ENCODE results near the gene PLEKHA8.

Gene PLEKHA8

DNA sequence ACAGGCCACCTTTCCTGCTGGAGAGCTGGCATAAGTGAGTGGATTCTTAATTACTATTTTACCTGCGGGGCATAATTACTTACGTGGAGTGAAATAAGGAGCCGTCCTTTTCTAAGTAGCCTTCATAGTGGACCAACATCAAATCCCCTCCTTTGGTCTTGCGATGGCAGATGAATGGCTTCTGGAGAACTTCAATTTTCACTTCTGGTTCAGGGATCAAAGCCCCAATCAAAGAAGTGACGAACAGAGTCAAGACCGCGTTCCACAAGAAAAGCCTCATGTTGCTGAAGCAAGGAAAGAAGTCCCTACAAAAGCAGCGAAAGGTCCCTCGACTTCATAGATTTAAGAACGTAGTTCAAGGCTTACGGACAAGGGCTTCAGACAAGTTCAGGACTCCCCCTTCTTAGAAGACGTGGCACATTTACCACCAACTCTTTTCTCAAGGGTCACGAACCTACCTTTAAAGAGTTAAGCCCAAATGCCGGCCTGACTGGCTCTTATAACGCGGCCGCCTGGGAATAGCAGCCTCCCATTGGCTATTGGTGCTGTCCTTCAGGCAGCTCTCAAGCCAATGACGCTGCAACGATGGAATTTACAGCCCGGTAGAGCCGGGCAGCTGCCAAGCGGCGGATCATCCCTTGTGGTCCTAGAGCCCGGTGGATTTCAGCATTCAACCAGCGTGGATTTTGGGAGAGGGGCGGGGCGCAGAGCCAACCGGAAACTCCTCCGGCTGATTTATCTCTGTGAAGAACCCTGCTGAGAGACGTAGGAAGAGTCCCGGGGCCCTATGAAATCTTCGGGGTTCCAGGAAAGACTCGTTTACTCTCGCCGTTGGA is 1.8 kb upstream of the PLEKHA8 start, which contains the start of gene FKBP14:
FKBP14 (minus strand) TSS at position 474 of the 836 bp plus-strand sequence; CDS start at position 280, 194 bp downstream.
- DNase-seq = peak; percentile 91

DNA sequence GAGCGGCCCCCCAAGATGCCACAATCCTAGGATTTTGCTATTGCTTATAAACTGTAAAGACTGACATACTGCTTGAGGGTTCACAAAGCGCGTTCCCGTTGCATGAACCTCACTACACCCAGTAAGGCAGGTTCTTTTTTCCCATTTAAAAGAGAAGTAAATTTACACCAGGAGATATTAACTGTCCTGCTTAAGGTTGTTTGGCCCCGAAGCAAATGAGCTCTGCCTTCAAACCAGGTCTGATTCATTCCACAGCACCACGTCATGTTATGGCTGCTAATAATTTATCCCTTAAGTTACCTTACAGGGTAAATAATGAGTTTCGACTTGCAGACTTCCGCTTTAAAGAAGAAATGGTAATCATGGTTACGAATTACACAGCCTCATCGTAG is 1.2 kb upstream of the PLEKHA8 start:
- no peak for DNase-seq

DNA sequence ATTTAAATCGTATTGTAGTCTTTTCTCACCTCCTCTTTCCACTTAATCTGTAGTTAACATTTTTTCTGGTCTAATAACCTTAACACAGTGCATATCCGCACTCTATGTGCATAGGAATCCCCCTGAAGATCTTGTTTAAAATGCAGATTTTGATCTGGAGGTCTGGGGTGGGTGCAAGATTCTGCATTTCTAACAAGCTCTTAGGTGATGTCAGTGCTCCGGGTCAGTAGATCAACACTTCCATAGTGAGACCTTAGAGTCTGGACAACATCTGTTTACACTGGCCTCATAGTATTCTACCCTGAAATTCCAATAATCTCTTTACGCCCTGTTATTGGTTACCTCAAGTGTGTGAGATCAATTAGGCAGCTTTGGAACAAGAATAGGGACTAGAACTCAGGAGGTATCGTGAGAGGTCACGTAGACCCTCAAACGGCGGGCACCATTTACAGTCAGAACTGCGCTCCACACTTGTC is 434 bp upstream of the PLEKHA8 start:
- DNase-seq = no peak

DNA sequence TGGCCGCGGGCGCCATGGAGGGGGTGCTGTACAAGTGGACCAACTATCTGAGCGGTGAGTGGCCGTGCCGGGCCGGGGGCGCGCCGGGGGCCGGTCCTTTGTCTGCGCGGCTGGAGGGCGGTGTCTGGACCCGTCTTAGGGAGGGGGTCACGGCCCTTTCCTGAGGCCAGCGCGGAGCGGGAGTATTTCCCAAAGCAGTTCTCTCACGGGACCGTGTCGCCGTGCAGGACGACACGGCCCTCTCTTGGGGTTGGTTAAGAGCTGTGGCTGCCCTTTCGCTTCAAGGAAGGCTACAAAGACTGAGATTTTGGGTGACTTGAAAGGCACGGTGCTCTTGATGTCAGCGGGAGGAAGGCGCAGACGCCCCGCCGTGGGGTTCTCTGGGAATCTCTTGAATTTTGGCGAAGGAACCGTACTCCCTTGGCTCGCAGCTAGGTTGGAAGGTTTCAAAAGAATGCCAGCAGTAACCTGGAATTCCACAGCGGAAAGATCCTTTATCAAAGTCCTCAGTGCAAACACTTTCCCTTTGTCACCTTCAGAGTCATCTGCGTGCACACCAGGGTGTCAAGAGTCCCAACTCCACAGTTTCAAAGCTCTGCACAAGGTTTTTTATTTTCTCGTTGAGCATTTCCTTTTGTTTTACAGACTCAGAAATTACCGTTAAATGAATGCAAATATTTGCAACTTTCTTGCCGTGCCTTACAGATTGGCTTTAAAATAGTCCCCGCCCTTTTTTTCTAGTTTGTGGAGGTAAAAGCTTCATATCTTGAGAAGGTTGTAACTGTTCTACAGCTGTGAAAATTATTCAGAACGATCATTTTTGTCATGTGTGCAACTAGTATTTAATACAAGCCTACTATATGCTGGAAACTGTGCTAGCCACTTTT is 780 bp downstream of the PLEKHA8 start:
- DNase-seq = peak; percentile 23

DNA sequence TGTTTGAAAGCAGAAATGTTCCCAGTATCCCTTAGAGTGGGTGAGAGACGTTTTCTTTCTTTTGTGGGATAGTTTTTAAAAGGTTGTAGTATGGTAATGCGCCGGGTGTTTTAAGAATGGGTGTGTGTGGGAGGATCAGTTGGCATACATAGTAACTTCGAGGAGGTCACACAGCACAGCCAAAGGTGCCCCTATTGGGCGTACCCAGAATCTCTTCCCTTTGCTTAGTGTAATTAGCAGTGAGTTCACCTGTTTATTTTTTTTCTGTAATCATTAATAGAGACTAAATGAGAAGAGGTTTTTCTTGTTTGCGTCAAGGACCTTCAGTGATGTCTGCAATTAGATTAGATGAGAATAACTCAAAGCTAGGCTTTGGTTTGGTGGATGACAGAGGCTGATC is 1.5 kb downstream of the PLEKHA8 start:
- no peak for DNase-seq

DNA sequence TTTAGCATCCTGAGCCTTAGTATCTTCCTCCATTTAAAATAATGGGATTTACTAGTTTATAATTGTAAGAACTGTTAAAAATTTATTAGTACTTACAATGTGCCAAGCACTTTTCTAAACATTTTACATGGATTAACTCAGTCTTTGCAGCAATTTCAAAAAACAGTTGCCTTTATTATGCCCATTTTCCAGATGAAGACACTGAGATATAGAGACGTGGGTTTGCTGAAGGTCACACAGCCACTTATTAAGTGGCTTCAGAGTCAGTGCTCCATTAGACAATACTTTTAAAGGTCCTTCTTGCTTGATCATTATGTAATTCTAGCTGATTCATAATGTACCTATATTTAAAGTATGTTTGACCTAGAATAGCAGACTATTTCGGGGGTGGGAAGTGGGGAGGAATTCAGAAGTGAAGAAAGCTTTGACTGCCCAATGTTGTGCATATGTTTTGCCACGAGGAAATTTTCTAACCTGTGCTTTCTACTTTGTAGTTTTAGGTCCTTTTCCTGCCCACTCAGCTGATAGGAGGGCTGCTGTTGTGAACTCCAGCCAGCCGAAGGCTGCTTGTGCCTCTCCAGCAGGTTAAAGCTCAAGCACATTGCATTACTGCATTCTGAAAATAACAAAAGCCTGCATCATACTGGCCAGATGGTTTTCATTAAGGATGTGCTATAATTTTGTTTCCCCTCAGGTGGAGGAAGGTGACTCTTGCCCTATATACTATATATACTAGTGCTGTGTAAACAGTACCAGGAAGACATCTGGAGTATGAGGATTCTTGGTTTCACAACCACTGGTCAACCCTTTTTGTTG is 4.3 kb downstream of the PLEKHA8 start:
- DNase-seq = no peak

DNA sequence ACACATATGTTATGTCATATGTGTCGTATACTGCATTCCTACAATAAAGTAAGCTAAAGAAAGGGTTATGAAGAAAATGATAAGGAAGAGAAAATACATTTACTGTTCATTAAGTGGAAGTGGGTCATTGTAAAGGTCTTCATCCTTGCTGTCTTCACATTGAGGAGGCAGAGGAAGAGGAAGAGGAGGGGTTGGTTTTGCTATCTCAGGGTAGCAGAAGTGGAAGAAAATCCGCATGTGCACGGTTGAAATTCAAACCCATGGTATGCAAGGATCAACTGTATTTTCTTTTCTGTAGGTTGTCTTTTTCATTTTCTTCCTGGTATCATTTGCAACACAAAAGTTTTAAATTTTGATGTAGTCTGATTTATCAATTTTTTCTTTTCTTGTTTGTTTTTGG is 6.3 kb downstream of the PLEKHA8 start:
- DNase-seq = no peak

DNA sequence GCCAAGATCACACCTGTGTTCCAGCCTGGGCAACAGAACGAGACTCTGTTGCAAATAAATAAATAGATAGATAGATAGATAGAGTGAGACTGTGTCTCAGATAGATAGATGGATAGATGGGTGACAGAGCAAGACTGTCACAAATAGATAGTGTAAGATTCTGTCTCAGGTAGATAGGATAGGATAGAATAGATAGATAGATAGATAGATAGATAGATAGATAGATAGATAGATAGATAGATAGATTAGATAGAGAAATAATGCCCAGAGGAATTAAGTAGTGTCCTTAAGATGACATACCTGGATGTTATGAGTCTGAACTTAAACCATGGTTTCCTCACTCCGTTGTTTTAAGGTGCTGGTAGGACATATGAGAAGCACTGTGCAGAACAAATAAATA is 8.0 kb downstream of the PLEKHA8 start:
- no peak for DNase-seq

DNA sequence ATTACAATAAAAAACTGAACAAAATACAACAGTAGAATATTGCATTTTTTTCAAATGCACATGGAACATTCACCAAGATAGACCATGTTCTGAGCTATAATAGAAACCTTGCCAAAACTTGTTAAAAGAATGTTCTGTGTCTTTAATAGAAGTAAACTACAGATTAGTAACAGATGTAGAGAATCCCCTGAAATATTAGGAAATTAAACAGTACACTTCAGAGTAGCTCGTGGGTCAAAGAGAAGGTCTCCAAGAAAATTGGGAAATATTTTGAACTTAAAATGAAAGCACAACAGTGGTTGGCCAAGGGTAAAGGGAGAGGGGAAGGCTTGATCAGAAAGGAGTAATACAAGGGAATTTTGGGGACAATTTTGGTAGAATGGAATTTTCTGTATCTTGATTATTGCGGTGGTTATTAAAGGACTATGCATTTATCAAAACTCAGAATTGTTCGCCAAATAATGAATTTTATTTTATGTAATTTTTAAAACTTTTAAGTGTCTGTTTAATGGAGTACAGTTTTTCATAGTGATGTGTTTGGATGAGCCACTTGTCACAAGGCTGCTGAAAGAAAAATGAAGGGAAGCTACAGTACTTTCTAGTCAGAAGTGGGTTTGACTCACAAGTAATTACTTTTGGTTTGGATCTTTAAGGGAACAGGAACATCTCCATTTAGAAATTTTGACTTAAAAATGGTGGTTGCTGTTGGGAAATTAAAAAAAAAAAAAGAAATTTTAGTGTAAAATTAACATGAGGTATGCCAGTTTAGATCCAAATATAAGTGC is 10.2 kb downstream of the PLEKHA8 start:
- DNase-seq = no peak

DNA sequence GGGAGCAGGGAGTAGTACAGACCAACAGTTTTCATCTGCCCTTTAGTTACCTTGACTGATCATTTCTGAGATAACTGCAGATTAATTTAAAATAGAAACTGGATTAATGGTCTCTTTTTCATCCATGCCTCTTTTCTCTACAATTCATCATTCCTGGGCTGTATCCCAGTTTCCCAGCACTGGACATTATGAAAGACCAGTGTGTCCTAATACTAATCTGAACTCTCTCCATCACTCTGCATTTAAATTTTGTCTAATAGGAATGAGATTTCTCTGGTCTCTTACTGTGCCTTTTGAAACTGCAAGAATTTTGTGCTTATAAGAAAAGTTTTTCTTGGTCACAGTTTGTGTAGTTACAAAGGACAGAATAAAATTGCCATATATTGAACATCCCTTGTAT is 12.7 kb downstream of the PLEKHA8 start:
- no peak for DNase-seq

DNA sequence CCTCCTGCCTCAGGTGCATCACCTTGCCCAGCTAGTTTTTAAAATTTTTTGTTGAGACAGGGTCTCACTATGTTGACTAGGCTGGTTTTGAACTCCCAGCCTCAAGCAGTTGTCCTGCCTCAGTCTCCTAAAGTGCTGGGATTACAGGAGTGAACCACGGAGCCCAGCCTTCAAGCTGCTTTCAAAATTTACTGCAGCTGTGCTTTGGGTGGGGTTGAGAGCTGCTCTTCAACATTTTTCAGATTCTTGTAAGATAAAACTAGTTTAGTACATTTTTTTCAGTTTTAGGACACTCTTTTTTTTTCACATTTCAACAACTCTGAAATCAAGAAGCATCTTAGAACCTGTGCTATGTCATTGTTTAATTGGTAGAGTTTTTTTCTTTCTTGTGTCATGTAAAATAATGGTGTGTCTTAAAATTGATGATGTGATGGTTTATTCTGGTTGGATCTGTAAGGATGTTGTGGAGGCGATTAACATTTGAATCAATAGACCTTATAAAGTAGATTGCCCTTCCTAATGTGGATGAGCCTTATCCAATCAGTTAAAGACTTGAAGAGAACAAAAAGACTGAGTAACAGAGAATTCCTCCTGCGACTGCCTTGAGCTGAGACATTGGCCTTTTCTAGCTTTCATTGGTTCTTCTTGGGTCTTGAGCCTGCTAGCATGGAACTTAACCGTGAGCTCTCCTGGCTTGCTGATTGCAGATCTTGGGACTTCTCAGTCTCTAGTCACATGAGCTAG is 13.5 kb downstream of the PLEKHA8 start:
- no peak for DNase-seq

DNA sequence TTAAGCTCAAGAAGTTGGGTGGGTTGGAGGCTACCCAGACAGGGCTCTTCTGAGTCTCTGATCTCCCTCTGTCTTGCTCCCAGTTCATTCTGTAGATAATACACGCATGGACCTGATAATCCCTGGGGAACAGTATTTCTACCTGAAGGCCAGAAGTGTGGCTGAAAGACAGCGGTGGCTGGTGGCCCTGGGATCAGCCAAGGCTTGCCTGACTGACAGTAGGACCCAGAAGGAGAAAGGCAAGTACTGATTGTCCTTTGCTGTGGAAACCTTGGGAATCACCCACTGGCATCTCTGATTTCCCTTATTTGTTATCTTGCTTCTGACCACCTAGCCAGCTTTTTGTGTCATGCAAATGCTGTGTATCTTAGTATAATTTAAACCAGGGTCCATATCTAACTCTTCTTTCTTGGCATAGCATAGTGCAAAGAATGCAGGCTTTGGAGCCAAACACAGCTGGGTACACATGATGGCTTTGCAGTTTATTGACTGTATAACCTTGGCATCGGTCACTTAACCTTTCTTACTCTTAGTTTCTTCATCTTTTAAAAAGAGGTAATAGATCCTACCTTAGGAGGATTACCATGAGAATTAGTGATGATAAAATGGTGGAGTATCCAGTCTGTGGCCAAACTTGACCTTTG is 18.0 kb downstream of the PLEKHA8 start:
- no peak for DNase-seq

DNA sequence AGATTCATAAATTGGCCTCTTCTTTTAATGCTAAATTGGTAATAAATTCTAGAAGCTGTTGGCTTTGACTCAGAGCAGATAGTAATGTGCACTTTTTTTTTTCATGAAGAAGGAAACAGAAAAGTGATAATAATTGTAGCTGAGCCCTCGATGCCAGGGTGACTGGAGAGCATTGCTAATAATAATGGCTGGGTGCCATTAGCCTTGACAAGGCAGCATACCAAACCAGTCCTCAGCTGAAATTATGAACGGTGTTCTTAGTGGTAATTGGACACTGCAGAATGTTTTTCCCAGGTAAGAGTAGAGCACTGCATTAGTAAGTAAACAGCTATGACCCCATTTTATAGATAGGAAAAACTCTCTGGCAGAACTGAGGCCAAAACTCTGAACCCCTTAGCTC is 18.9 kb downstream of the PLEKHA8 start:
- no peak for DNase-seq

DNA sequence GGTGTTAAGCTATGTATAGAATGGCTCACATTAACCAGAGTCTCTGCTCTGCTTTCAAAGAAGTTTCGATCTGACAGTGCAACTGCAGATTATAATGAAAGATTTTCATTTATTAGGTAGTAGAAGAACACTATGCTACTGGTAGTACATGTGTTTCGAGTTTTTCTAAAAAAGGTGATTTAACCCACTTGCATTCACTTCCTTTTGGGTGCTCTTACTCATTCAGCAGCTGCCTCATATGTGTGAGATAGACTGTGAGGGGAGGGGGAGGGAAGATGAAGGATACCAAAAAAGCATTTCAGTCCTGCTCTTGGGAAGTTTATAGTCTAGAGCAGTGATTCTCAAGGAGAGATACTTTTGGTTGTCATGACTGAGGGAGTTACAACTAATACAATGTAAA is 20.4 kb downstream of the PLEKHA8 start:
- no peak for DNase-seq

DNA sequence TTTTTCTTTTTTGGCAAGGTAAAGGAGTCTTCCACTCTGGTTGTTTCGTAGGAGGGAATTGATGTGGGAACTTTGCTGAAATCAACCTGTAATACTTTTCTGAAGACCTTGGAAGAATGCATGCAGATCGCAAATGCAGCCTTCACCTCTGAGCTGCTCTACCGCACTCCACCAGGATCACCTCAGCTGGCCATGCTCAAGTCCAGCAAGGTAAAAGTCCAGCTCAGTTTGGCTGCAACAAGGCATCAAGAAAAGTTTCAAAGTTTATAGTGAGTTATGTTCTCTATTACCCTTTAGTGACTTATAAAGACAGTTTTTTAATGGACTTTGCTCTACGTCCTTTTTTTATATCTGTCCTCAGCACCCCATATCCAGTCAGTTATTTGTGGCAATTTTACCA is 21.0 kb downstream of the PLEKHA8 start:
- DNase-seq = no peak

DNA sequence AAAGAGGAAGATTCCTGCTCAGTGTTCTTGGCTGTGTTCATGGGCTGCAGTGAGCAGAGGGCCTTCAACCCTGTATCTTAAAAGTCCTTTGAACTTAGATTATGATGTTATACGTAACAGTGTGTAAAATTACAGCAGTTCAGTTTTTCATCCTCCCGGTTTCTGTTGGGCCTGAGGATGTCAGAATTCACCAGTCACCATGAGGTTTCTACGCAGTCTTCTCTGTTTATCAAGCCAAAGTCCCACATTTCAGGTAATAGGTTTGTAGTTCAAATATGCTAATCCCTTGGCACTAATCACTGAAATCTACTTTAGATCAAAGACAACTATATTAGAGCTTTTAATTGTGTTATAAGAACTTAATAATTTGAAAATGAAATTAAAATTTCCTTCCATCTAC is 24.9 kb downstream of the PLEKHA8 start:
- no peak for DNase-seq

DNA sequence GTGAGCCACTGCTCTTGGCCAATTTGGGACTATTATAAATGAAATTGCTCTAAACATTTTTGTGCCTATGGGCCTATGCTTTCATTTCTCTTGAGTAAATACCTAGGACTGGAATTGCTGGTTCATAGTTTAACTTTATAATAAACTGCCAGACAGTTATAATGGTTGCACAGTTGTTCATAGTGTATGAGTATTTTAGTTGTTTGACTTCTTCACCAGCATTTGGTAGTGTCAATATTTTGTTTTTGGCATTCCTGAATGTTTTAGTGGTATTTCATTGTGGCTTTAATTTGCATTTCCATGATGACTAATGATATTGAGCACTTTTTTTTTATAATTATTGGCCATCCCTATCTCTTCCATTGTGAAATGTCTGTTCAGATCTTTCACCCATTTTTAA is 29.5 kb downstream of the PLEKHA8 start:
- DNase-seq = no peak

DNA sequence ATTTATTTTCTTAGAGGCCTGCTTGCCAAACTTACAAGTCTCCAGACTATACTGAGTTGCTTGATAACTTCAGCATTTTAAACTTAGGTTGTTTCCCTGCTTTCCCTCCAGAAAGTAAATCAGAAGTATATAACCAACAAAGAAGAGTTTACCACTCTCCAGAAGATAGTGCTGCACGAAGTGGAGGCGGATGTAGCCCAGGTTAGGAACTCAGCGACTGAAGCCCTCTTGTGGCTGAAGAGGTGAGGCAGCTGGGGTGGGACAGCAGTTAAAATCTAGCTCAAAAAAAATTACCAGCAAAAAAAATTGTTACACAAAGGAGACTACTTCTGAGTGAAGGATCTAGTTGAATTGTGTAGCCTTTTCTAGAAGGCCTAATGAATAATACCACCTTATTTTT is 33.6 kb downstream of the PLEKHA8 start:
- peak; percentile 26 for DNase-seq

DNA sequence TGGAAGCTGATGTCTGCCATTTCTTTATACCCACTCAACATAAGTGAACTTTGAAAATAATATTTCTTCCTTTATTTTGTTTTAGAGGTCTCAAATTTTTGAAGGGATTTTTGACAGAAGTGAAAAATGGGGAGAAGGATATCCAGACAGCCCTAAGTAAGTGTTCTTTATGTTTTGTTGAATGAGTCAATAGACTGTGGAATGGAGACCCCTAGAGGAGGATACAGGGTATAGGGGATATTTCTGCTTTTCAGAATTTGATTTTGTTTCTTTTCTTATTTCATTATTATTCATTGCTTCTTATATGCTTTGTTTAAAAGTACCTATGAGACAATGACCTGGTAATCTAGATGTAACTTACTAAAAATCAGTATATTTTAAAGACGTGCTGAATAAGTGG is 34.4 kb downstream of the PLEKHA8 start:
- DNase-seq = no peak

DNA sequence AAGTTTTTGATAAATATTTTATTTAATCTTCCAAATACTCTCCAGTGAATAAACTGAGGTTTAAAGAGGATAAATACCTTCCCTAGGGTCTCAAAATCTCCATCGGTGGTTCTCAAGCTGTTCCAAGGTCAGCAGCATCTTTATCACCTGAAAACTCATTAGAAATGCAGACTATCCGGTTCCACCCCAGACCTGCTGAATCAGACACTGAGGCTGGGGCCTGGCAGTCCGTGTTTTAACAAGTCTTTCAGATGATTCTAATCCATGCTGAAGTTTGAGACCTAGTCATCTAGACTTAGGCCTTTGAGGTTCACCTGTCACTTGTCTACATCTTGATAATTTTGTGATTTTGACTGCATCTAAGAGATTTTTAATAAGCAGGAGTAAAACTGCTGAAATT is 37.5 kb downstream of the PLEKHA8 start:
- no peak for DNase-seq

DNA sequence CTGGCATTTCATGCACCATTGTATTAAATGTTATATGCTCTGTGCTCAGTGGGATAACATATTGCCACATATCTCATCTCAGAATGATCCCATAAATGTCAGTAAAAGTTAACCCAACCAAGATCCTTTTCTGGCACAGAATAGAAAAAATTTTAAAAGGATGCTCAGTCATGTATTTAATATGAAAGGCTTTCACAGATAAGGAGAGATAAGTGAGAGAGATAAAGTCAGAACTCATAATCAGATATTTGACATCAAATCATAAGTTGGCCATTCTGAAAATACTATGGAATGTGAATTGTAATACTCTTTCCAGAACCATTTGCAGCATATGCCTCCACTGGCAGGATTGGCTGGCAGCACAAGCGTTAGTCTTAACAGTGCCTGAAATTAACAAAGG is 38.5 kb downstream of the PLEKHA8 start:
- DNase-seq = no peak
